HG03354 (cell line): ENCODE results near the gene C5orf34.
"Not testable (repeated sequence)": the region's sequence is repeated elsewhere in the genome, so short reads cannot be mapped to it uniquely, and the experiment has no call there.

Source experiments
- ATAC-seq: cut with Tn5 transposase; IDR thresholded peaks from one replicate; pipeline ENCODE4 v1.9.1; 2021; ENCODE audit warnings: mild to moderate bottlenecking; ENCODE audit not compliant: unreplicated experiment, poor library complexity, severe bottlenecking

The C5orf34 gene

GRCh38 chr5:43520615-43521014, 5.7 kb upstream of the C5orf34 start:
- no peak for ATAC-seq

DNA sequence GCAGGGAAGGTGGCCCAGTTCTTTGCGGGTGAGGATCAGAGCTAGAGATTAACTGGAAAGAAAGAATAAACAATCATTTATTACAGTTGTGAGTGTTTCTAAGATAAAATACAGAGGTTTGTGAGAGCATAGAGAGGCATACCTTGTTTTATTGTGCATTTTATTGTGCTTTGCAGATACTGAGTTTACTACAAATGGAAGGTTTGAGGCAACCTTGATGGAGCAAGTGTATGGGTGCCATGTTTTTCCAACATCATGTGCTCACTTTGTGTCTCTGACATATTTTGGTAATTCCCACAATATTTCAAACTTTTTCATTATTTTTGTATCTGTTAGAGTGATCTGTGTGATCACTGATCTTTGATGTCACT, 715 bp upstream of the C5orf34 start:
- no peak for ATAC-seq

- peak; percentile 36 for ATAC-seq
Observed at GRCh38 chr5:43514471-43514815, 505 bp downstream of the C5orf34 start.

DNA sequence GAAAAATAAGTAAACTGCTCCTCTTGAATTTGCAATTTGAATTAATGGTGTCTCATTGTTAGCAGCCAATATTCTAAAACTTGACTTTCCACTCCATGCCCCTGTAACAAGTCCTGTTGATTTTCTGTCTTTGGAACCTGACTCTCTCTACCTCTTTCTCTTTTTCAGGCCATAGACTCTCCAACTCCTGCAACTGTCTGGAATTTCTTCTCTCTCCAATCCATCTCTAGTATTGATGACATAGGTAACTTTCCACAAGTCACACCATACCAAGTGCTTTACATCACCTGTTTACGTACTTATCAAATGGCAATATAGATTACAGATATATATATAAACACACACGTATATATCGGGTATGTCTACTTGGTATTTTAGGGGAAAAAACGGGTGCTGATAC, 923 bp downstream of the C5orf34 start:
- no peak for ATAC-seq

DNA sequence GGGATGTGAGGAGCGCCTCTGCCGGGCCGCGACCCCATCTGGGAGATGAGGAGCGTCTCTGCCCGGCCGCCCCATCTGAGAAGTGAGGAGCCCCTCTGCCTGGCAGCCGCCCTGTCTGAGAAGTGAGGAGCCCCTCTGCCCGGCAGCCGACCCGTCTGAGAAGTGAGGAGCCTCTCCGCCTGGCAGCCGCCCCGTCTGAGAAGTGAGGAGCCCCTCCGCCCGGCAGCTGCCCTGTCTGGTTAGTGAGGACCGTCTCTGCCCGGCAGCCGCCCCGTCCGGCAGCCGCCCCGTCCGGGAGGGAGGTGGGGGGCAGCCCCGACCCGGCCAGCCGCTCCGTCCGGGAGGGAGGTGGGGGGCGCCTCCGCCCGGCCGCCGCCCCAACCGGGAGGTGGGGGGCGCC, 3.9 kb downstream of the C5orf34 start:
- ATAC-seq = not testable (repeated sequence)

GRCh38 chr5:43498581-43498980, 16.4 kb downstream of the C5orf34 start:
- ATAC-seq = no peak

GRCh38 chr5:43497311-43498104, 17.4 kb downstream of the C5orf34 start:
- no peak for ATAC-seq

GRCh38 chr5:43491326-43491725, 23.6 kb downstream of the C5orf34 start:
- ATAC-seq = no peak

DNA sequence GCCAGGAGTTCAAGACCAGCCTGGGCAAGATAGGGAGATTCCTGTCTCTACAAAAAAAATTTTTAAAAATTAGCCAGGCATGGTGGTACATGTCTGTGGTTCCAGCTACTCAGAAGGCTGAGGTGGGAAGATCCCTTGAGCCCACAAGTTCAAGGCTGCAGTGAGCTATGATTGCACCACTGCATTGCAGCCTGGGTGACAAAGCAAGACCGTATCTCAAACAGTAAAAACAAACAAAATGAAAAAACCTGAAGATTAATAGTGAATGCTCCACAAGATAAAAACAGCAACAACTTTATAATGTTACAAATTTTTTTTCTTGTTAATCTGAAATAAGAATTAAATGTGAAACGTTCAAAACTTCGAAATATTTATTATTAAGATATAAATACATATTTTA, 28.6 kb downstream of the C5orf34 start:
- no peak for ATAC-seq

- ATAC-seq = no peak
Observed at GRCh38 chr5:43485406-43485805, 29.5 kb downstream of the C5orf34 start.

- peak; percentile 83 for ATAC-seq
Observed at GRCh38 chr5:43484106-43484849, 30.7 kb downstream of the C5orf34 start.

- peak; percentile 86 for ATAC-seq
Observed at GRCh38 chr5:43483298-43484105, 31.4 kb downstream of the C5orf34 start, which contains the start of gene TMEM267. Gene TMEM267, minus strand, starts transcription at chr5:43483865. Its CDS starts 29,896 bp downstream, at chr5:43453969.

DNA sequence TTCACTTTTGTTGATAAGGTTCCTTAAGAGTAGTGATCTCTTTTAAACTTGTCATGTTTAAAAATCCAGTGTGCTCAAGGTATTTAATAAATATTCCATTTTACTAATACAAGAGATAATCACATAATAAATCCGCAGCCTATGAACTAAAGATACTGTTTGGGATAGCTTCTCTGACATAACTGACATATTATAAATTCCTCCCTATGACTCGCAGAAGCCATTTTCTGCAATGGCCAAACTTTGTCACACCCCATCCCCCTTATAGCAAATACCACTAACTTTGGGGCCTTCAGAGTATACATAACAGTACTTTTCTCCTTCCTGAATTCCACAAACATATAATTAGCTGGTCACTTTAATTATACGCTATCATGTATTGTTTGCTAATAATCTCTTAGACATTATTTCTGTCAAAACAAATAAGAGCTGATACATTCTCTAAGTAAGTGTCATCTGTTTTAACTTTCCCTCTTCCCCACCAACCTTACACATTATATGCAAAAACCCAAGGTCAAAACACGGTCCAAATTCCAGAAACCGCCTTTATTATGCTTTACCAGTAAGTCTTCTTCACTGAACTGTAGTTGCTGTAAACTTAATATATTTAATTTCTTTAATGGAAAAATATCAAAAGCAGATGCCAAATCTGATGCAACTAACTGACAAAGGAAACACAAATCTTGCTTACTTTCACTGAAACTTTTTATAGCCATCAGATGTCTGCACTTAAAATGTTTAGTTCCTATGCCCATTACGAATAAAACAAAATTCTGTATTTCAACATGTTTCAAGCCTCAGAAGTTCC, 32.3 kb downstream of the C5orf34 start:
- ATAC-seq = no peak

DNA sequence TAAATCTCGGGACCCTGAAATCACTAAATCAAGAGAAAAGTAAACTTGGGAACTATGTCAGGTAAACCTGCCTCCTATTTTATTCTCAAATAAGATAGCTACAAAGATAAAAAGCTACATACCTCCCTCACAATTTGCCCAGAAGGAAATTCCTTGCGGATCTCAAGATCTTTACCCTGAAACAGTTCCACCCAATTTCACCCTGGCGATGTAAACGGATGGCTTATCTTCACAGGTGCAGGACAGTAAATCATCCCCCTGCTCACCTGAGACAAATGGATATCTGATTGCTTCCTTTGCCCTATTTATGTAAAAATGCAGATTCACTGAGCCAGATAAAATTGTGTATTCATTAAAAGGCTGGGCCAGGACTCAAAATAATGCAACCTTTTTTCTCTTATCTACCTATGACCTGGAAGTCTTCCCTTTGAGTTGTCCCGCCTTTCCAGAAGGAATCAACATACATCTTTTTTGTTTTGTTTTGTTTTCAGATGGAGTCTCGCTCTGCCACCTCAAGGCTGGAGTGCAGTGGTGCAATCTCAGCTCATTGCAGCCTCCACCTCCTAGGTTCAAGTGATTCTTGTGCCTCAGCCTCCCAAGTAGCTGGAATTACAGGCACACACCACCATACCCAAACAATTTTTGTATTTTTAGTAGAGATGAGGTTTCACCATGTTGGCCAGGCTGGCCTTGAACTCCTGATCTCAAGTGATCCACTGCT, 45.1 kb downstream of the C5orf34 start:
- no peak for ATAC-seq

DNA sequence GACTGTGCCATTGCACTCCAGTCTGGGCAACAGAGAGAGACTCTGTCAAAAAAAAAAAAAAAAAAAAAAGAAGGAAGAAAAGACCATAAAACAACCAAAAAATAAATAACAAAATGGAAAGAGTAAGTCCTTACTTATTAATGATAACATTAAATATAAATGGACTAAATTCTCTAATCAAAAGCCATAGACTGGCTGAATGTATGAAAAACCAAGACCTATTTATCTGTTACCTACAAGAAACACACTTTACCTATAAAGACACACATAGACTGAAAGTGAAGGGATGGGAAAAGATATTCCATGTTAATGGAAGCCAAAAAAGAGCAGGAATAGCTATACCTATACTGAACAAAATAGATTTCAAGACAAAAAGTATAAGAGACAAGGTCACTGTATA, 47.8 kb downstream of the C5orf34 start:
- ATAC-seq = no peak

GRCh38 chr5:43465455-43465854, 49.5 kb downstream of the C5orf34 start:
- ATAC-seq = not testable (repeated sequence)

DNA sequence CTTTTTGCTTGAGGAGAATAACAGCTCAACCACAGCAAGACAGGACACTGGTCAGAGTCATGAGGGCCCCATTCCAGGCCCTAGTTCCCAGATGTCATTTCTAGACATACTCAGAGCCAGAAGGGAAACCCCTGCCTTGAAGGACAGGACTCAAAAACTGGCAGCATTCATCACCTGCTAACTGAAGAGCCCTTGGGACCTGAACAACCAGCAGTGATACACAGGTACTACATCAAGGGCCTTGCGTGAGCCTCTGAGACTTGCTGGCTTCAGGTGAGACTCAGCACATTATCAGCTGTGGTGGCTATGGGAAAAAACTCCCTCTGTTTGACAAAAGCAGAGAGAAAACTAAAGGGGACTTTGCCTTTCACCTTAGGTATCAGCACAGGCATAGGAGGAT, 53.9 kb downstream of the C5orf34 start:
- no peak for ATAC-seq

GRCh38 chr5:43456556-43456955, 58.4 kb downstream of the C5orf34 start:
- no peak for ATAC-seq

DNA sequence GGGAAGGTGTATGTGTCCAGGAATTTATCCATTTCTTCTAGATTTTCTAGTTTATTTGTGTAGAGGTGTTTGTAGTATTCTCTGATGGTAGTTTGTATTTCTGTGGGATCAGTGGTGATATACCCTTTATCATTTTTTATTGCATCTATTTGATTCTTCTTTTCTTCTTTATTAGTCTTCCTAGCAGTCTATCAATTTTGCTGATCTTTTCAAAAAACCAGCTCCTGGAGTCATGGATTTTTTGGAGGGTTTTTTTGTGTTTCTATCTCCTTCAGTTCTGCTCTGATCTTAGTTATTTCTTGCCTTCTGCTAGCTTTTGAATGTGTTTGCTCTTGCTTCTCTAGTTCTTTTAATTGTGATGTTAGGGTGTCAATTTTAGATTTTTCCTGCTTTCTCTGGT, 73.4 kb downstream of the C5orf34 start:
- not testable (repeated sequence) for ATAC-seq
